Stimulated activated CD4-positive, alpha-beta T cell treated with anti-CD3 and anti-CD28 coated beads, TNF-alpha, amount 100 ng/mL, for 1 hour (primary cell): Measurements from ENCODE around the gene LMBR1L.

Experiments
- DNase-seq, 3 donors: peaks; one replicate each; pipeline ENCODE4 v3.0.0-alpha.2; 2020; ENCODE audit warnings: low read depth in 3 of 3, low spot score in 1 of 3

The LMBR1L gene

GRCh38 chr12:49121047-49121696 is 10.5 kb upstream of the LMBR1L start:
- no peak for DNase-seq

- DNase-seq = no peak
Measured at GRCh38 chr12:49111206-49111605, 559 bp upstream of the LMBR1L start.

GRCh38 chr12:49109641-49110463 is 795 bp downstream of the LMBR1L start:
- no peak for DNase-seq

GRCh38 chr12:49108958-49109404 is 1.7 kb downstream of the LMBR1L start:
- no peak for DNase-seq

GRCh38 chr12:49105504-49106084 is 5.1 kb downstream of the LMBR1L start:
- no peak for DNase-seq

- no peak for DNase-seq
Measured at GRCh38 chr12:49104822-49105221, 5.8 kb downstream of the LMBR1L start.

- no peak for DNase-seq
Measured at GRCh38 chr12:49100380-49100779, 10.3 kb downstream of the LMBR1L start.

GRCh38 chr12:49098703-49099102 is 11.9 kb downstream of the LMBR1L start:
- no peak for DNase-seq

- DNase-seq = peak in 1 of 3 donors; percentile 46
Measured at GRCh38 chr12:49098035-49098451, 12.6 kb downstream of the LMBR1L start.

- no peak for DNase-seq
Measured at GRCh38 chr12:49097381-49097780, 13.3 kb downstream of the LMBR1L start.

- no peak for DNase-seq
Measured at GRCh38 chr12:49094975-49095365, 15.7 kb downstream of the LMBR1L start.

GRCh38 chr12:49094160-49094974 is 16.3 kb downstream of the LMBR1L start, which contains the start of gene DHH:
Gene DHH, minus strand, starts transcription at chr12:49094801. Its CDS starts 289 bp downstream, at chr12:49094512.
- no peak for DNase-seq

GRCh38 chr12:49093792-49094159 is 16.9 kb downstream of the LMBR1L start:
- no peak for DNase-seq

GRCh38 chr12:49092816-49093406 is 17.7 kb downstream of the LMBR1L start:
- DNase-seq = no peak

GRCh38 chr12:49092086-49092815 is 18.4 kb downstream of the LMBR1L start:
- peak in 1 of 3 donors; percentile 50 for DNase-seq

- no peak for DNase-seq
Measured at GRCh38 chr12:49091836-49092085, 18.9 kb downstream of the LMBR1L start.

GRCh38 chr12:49091056-49091835 is 19.4 kb downstream of the LMBR1L start:
- no peak for DNase-seq

GRCh38 chr12:49089821-49090773 is 20.6 kb downstream of the LMBR1L start:
- no peak for DNase-seq

GRCh38 chr12:49088932-49089330 is 21.7 kb downstream of the LMBR1L start:
- DNase-seq = no peak
